Heart left ventricle (tissue), 13 donors: Measurements from ENCODE around the gene LRRTM2.

Experiments used
- CTCF ChIP-seq, 12 donors: fragments of 200-600 bp; sonication (generic) in 4 of 12; IDR thresholded peaks; one replicate each; pipeline versions ENCODE4 v1.5.0 to v1.8.0; 2018 to 2022; ENCODE audit warnings: antibody characterized with exemption in 12 of 12, mild to moderate bottlenecking in 5 of 12
- POLR2A ChIP-seq, 2 donors: fragments of 450-650 bp; IDR thresholded peaks; one replicate each; pipeline ENCODE4 v1.6.1; 2017; ENCODE audit warnings: antibody characterized with exemption in 2 of 2, mild to moderate bottlenecking in 2 of 2, moderate library complexity in 2 of 2
- donor health status: ischemic (EF 13 %, LVEDD 7.1; RV severe dilation, severe dysfunction).
- donor health status: DM: no; HTN: yes; CAD: no.
- donor health status: DM: no; HTN: no; CAD: no.
- donor health status: ischemic (EF 25% LVEDD 6.9; RV normal size, moderate dysfunction).
- donor health status: ischemic (EF 25% LVEDD 5.7; RV mildly dilated, moderate dysfunction).
- donor health status: ischemic (EF 35%, LVEDD 5.7; RV mildly dilated, moderate dysfunction).
- donor health status: nonischemic (EF 11% LVEDD 7.7; RV severe dilation, severe dysfunction).
- donor health status: DM: yes; HTN: yes; CAD: no.
- donor health status: PGD.
- donor health status: ischemic (EF 29% LVEDD 5.4; RV normal size, mild dysfunction).
- donor health status: nonischemic (EF 23%, LVEDD 6.1; RV moderate dilation, normal function).

- TF ChIP-seq POLR2A (IDR thresholded peaks at IDR 0.05) (no peak), CTCF (IDR thresholded peaks at IDR 0.05) (no peak)
Measured at GRCh38 chr5:138833726-138834480, 41.2 kb downstream of the LRRTM2 start.
